ENCODE results near the gene NFE2L3.
"Not testable (repeated sequence)": the region's sequence is repeated elsewhere in the genome, so short reads cannot be mapped to it uniquely, and the experiment has no call there.

NFE2L3 gene

DNA sequence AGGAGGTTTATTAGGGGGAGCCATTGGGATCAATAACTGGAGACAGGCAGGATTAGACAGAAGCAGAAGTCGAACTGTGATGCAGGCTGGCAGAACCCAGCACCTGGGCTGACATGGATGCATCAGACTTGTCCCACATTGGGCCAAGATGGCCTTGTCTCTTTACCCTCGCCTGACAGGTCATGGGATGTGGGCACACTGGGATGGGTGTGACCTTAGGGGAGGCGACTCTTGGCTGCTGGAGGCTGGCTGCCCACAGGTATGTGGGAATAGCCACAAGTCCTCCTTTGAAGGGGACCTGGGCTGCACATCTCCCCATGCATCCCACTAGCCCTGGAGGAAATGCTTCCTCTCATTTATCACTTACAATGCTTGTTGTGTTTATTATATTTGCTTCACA lies 17.3 kb downstream of the NFE2L3 start:
- TF ChIP-seq, protein P1, sequence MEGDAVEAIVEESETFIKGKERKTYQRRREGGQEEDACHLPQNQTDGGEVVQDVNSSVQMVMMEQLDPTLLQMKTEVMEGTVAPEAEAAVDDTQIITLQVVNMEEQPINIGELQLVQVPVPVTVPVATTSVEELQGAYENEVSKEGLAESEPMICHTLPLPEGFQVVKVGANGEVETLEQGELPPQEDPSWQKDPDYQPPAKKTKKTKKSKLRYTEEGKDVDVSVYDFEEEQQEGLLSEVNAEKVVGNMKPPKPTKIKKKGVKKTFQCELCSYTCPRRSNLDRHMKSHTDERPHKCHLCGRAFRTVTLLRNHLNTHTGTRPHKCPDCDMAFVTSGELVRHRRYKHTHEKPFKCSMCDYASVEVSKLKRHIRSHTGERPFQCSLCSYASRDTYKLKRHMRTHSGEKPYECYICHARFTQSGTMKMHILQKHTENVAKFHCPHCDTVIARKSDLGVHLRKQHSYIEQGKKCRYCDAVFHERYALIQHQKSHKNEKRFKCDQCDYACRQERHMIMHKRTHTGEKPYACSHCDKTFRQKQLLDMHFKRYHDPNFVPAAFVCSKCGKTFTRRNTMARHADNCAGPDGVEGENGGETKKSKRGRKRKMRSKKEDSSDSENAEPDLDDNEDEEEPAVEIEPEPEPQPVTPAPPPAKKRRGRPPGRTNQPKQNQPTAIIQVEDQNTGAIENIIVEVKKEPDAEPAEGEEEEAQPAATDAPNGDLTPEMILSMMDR (IDR thresholded peaks at IDR 0.05; ENCODE audit: insufficient read depth, missing control alignments), result no peak
- DNase-seq (ENCODE audit: insufficient read length, low spot score), result no peak
- FAIRE-seq, result no peak

DNA sequence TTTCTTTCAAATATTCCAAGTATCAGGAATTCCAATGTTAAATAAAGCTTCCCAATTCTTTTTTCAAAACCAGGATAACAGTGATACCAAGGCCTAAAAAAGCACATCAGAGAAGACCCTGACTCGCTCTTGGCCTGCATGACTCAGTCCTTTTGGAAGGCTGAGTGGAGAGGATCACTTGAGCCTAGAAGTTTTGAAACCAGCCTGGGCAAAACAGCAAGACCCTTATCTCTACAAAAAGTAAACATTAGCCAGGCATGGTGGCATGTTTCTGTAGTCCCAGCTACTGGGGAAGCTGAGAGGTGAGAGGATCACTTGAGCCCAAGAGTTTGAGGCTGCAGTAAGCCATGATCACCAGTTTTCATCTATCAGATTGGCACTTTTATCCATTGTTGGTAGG lies 18.7 kb downstream of the NFE2L3 start:
- FAIRE-seq, result no peak

DNA sequence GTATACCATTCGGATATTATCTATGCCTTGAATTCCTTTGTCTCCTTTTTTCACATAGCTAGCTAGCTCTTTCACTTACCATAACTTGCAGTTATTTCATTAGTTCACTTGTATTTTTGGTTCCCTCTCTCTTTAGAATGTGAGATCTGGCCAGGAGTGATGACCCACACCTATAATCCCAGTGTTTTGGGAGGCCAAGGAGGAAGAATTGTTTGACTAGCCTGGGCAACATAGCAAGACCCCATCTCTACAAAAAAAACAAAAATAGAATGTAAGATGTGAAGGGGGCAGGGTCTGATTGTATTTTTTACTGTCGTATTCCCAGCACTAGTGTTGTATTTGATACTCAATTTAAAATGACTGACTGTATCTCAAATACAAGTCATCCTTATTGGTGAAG lies 19.6 kb downstream of the NFE2L3 start:
- TF ChIP-seq, protein P1 (IDR thresholded peaks at IDR 0.05; ENCODE audit: insufficient read depth, missing control alignments), result no peak
- FAIRE-seq (no peak), DNase-seq (ENCODE audit: insufficient read length, low spot score) (no peak)

More for the DNA sequence above, 18.7 kb downstream of the NFE2L3 start:
- DNase-seq (ENCODE audit: insufficient read length, low spot score), result no peak
- TF ChIP-seq, protein P1 (IDR thresholded peaks at IDR 0.05; ENCODE audit: insufficient read depth, missing control alignments), result no peak

DNA sequence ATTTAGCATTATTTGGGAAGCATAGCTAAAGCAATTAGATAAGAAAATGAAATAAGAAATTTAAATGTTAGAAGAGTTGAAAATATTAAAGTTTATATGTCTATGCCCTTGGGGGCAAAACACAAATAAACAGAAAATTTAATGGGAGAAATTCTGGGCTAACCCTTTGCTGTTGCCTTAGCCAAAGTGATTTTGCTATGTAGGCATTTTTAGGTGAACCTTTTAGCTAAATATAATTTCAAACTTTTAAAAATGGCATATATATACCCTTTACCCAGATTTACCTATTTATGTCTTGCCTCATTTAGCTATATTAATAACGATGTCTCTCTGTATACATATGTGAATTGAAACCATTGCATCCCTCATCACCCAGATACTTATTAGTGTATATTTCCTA lies 20.1 kb downstream of the NFE2L3 start:
- no peak for FAIRE-seq

DNA sequence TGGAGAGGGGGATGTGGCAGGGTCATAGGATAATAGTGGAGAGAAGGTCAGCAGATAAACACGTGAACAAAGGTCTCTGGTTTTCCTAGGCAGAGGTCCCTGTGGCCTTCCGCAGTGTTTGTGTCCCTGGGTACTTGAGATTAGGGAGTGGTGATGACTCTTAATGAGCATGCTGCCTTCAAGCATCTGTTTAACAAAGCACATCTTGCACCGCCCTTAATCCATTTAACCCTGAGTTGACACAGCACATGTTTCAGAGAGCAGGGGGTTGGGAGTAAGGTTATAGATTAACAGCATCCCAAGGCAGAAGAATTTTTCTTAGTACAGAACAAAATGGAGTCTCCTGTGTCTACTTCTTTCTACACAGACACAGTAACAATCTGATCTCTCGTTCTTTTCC lies 23.9 kb downstream of the NFE2L3 start:
- DNase-seq (ENCODE audit: insufficient read length, low spot score); FAIRE-seq: not testable (repeated sequence)

More for the DNA sequence above, 20.1 kb downstream of the NFE2L3 start:
- no peak for DNase-seq (ENCODE audit: insufficient read length, low spot score)
- TF ChIP-seq, protein P1 (IDR thresholded peaks at IDR 0.05; ENCODE audit: insufficient read depth, missing control alignments), result no peak

DNA sequence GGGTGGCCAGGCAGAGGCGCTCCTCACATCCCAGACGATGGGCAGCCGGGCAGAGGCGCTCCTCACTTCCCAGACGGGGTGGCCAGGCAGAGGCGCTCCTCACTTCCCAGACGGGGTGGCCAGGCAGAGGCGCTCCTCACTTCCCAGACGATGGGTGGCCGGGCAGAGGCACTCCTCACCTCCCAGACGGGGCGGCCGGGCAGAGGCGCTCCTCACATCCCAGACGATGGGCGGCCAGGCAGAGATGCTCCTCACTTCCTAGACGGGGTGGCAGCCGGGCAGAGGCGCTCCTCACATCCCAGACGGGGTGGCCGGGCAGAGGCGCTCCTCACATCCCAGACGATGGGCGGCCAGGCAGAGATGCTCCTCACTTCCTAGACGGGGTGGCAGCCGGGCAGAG lies 24.7 kb downstream of the NFE2L3 start:
- DNase-seq (ENCODE audit: insufficient read length, low spot score); FAIRE-seq: not testable (repeated sequence)

DNA sequence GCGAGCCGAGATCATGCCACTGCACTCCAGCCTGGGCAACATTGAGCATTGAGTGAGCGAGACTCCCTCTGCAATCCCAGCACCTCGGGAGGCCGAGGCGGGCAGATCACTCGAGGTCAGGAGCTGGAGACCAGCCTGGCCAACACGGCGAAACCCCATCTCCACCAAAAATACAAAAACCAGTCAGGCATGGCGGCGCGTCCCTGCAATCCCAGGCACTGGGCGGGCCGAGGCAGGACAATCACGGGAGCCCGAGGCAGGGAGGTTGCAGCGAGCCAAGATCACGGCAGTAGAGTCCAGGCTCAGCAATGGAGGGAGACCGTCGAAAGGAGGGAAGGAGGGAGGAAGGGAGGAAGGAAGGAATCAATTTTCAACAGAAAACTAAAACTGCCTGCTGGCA lies 25.3 kb downstream of the NFE2L3 start:
- FAIRE-seq; DNase-seq (ENCODE audit: insufficient read length, low spot score): not testable (repeated sequence)

DNA sequence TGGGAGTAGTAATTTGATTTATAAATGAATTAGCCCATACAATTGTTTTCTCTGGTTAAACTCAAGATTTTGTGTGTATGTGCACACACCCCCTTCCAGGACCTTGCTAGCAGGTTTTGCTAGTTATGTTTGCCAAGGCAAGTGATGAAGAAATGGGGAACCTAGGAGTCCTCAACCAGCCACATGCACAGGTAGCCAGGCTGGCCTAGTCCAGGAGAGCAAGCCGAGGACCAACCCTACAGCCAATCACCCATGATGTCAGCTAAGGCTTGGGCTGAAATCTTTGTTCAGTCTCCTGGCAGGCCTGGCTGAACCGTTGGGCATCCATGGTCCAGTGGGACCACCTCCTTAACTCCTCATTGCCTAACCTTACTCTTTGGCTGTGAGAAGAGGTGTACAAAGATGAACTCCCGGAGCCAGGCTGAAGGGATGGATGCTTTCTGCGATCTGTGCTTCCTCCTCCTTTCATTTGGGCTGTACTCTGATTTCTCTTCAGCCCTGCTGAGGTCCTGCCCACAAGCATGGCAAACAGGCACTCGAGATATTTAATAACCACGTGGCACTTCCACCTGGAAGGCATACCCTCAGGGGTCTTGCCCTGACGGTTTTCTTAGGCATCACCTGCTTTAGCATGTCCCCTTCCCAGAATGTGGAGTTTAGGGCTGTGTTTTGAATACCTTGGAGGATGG lies 26.4 kb downstream of the NFE2L3 start:
- FAIRE-seq (no peak), DNase-seq (ENCODE audit: insufficient read length, low spot score) (no peak)
- TF ChIP-seq, protein P1 (IDR thresholded peaks at IDR 0.05; ENCODE audit: insufficient read depth, missing control alignments), result no peak

DNA sequence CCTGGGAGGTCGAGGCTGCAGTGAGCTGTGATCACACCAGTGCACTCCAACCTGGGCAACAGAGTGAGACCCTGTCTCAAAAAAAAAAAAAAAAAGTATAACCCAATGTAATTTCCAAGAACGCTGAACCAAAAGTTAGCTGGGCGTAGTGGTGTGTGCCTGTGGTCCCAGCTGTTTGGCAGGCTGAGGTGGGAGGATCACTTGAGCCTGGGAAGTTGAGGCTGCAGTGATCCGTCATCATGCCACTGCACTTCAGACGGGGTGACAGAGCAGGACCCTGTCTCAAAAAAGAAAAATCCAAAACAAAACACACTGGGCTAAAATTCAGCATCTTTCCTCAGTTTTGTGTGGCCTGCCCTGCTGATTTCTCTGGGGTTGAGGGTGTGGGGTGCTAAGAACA lies 27.4 kb downstream of the NFE2L3 start:
- DNase-seq (ENCODE audit: insufficient read length, low spot score) (no peak), FAIRE-seq (no peak)
- TF ChIP-seq, protein P1 (IDR thresholded peaks at IDR 0.05; ENCODE audit: insufficient read depth, missing control alignments), result no peak
